HG02763 (cell line): Measurements from ENCODE around the gene ANKDD1A.

ENCODE experiments used
- ATAC-seq: cut with Tn5 transposase; IDR thresholded peaks from one replicate; pipeline ENCODE4 v1.9.1; 2021; ENCODE audit warnings: mild to moderate bottlenecking, moderate library complexity; ENCODE audit not compliant: unreplicated experiment

Gene ANKDD1A

GRCh38 chr15:64921711-64922110 lies 10.0 kb downstream of the ANKDD1A start:
- no peak for ATAC-seq

- no peak for ATAC-seq
These were observed 11.8 kb downstream of the ANKDD1A start for GRCh38 chr15:64923546-64923945.

GRCh38 chr15:64925335-64926330 lies 13.9 kb downstream of the ANKDD1A start:
- ATAC-seq = no peak

- ATAC-seq = no peak
These were observed 15.0 kb downstream of the ANKDD1A start for GRCh38 chr15:64926661-64927060.

GRCh38 chr15:64928626-64929220 lies 17.0 kb downstream of the ANKDD1A start:
- no peak for ATAC-seq

GRCh38 chr15:64930019-64930652 lies 18.4 kb downstream of the ANKDD1A start:
- ATAC-seq = no peak

- ATAC-seq = no peak
These were observed 19.2 kb downstream of the ANKDD1A start for GRCh38 chr15:64930778-64931371.

- no peak for ATAC-seq
These were observed 19.7 kb downstream of the ANKDD1A start for GRCh38 chr15:64931381-64931780.

- no peak for ATAC-seq
These were observed 22.3 kb downstream of the ANKDD1A start for GRCh38 chr15:64934023-64934422.

- no peak for ATAC-seq
These were observed 26.5 kb downstream of the ANKDD1A start for GRCh38 chr15:64938192-64938591.

GRCh38 chr15:64942356-64942755 lies 30.7 kb downstream of the ANKDD1A start:
- ATAC-seq = no peak

- no peak for ATAC-seq
These were observed 32.0 kb downstream of the ANKDD1A start for GRCh38 chr15:64943512-64944225.

GRCh38 chr15:64944961-64945360 lies 33.3 kb downstream of the ANKDD1A start:
- ATAC-seq = no peak

- ATAC-seq = no peak
These were observed 35.5 kb downstream of the ANKDD1A start for GRCh38 chr15:64947211-64947610.

- no peak for ATAC-seq
These were observed 37.2 kb downstream of the ANKDD1A start for GRCh38 chr15:64948916-64949315.

GRCh38 chr15:64949383-64950186 lies 37.9 kb downstream of the ANKDD1A start:
- ATAC-seq = no peak

GRCh38 chr15:64950888-64951287 lies 39.2 kb downstream of the ANKDD1A start:
- no peak for ATAC-seq

- no peak for ATAC-seq
These were observed 40.2 kb downstream of the ANKDD1A start for GRCh38 chr15:64951777-64952418.

- no peak for ATAC-seq
These were observed 42.7 kb downstream of the ANKDD1A start for GRCh38 chr15:64954395-64954794.
